Renal cortical epithelial cell (primary cell): Measurements from ENCODE around the gene MYO1E. TPM values are rescaled to one million over a fixed set of nuclear protein-coding genes. Genes with fewer than 3 reads are reported as not detected.

Source experiments
- DNase-seq: peaks from one replicate; pipeline ENCODE4 v3.0.0-alpha.2; 2011; ENCODE audit warnings: low read depth
- total RNA-seq: library from RNA; depleted of rRNA; stranded (reverse); fragments of >200 nt; gene quantifications from 2 replicates; pipeline ENCODE4 v1.2.3, GENCODE V29; 2014

The MYO1E gene
- total RNA-seq, 1 donor from 2014 or later: 694 TPM

GRCh38 chr15:59321000-59321689 lies 51.5 kb downstream of the MYO1E start:
- no peak for DNase-seq

- peak; percentile 48 for DNase-seq
These were observed 55.5 kb downstream of the MYO1E start for GRCh38 chr15:59317211-59317610.

- DNase-seq: peak; percentile 95
These were observed 56.7 kb downstream of the MYO1E start for GRCh38 chr15:59315914-59316451.

- DNase-seq: peak; percentile 87
These were observed 58.9 kb downstream of the MYO1E start for GRCh38 chr15:59313641-59314332.

GRCh38 chr15:59312205-59312604 lies 60.5 kb downstream of the MYO1E start:
- no peak for DNase-seq

GRCh38 chr15:59311195-59311594 lies 61.5 kb downstream of the MYO1E start:
- no peak for DNase-seq

GRCh38 chr15:59309405-59309804 lies 63.3 kb downstream of the MYO1E start:
- no peak for DNase-seq

GRCh38 chr15:59307165-59307537 lies 65.5 kb downstream of the MYO1E start:
- no peak for DNase-seq

GRCh38 chr15:59306520-59307164 lies 66.0 kb downstream of the MYO1E start:
- peak; percentile 51 for DNase-seq

GRCh38 chr15:59304807-59305206 lies 67.9 kb downstream of the MYO1E start:
- no peak for DNase-seq

GRCh38 chr15:59304034-59304795 lies 68.5 kb downstream of the MYO1E start:
- peak; percentile 64 for DNase-seq

GRCh38 chr15:59303633-59304032 lies 69.0 kb downstream of the MYO1E start:
- DNase-seq: no peak

- DNase-seq: no peak
These were observed 69.5 kb downstream of the MYO1E start for GRCh38 chr15:59303136-59303535.

GRCh38 chr15:59301527-59301926 lies 71.1 kb downstream of the MYO1E start:
- DNase-seq: no peak

GRCh38 chr15:59300618-59301139 lies 72.0 kb downstream of the MYO1E start:
- no peak for DNase-seq

- peak; percentile 97 for DNase-seq
These were observed 72.6 kb downstream of the MYO1E start for GRCh38 chr15:59299929-59300617.

- peak; percentile 62 for DNase-seq
These were observed 73.8 kb downstream of the MYO1E start for GRCh38 chr15:59298854-59299250.

GRCh38 chr15:59298225-59298853 lies 74.3 kb downstream of the MYO1E start:
- peak; percentile 95 for DNase-seq

GRCh38 chr15:59296181-59296617 lies 76.5 kb downstream of the MYO1E start:
- peak; percentile 98 for DNase-seq

- DNase-seq: peak; percentile 80
These were observed 77.2 kb downstream of the MYO1E start for GRCh38 chr15:59295261-59296001.
